H1 (cell line): Measurements from ENCODE around the gene NDUFA12. TPM values are rescaled to one million over a fixed set of nuclear protein-coding genes. Genes with fewer than 3 reads are reported as not detected.

Source experiments
- CTCF ChIA-PET: fragments of 300-600 bp; sonication (Branson Sonifier 250); formaldehyde crosslinking; loops from one replicate; lab custom pipeline; 2021; ENCODE audit not compliant: partially characterized antibody; lab: Charles Lee
- POLR2A ChIA-PET: fragments of 300-600 bp; sonication (Branson Sonifier 250); formaldehyde crosslinking; loops from one replicate; lab custom pipeline; 2021; ENCODE audit warnings: inconsistent platforms; ENCODE audit not compliant: partially characterized antibody; lab: Charles Lee
- DNase-seq, 2 experiments: peaks; one replicate each; pipeline versions ENCODE4 v3.0.0 to v3.0.0-alpha.2; 2010 to 2022; ENCODE audit warnings: low spot score in 2 of 2, low read depth in 1 of 2, mixed read lengths in 1 of 2
- FAIRE-seq: peaks from 2 replicates; lab custom pipeline; 2011; peaks lifted over from hg19 to GRCh38; lab: Jason Lieb, UNC
- H2AFZ ChIP-seq: 2 replicates; pipeline ENCODE4 v1.8.1; 2012; ENCODE audit warnings: low read length, inconsistent platforms
- H2AK5ac ChIP-seq: 2 replicates; pipeline ENCODE4 v1.6.1; 2013; ENCODE audit warnings: low read depth, low read length
- H2BK120ac ChIP-seq: replicated peaks from 2 replicates; pipeline ENCODE3; 2013; ENCODE audit warnings: low read depth, low read length, inconsistent platforms
- H2BK12ac ChIP-seq: 2 replicates; pipeline ENCODE4 v1.6.1; 2013; ENCODE audit warnings: low read depth, low read length
- H2BK15ac ChIP-seq: 2 replicates; pipeline ENCODE4 v1.6.1; 2013; ENCODE audit warnings: low read length
- H2BK20ac ChIP-seq: 2 replicates; pipeline ENCODE4 v1.6.1; 2013; ENCODE audit warnings: low read length
- H2BK5ac ChIP-seq: 2 replicates; pipeline ENCODE4 v1.6.1; 2013; ENCODE audit warnings: low read depth, low read length
- H3K14ac ChIP-seq: 2 replicates; pipeline ENCODE4 v1.6.1; 2013; ENCODE audit warnings: inconsistent platforms; ENCODE audit not compliant: insufficient read length
- H3K18ac ChIP-seq: 2 replicates; pipeline ENCODE4 v1.6.1; 2013; ENCODE audit warnings: low read length; ENCODE audit errors: extremely low read depth
- H3K23ac ChIP-seq: 2 replicates; pipeline ENCODE4 v1.6.1; 2013; ENCODE audit warnings: inconsistent platforms; ENCODE audit not compliant: insufficient read length
- H3K23me2 ChIP-seq: 2 replicates; pipeline ENCODE4 v1.6.1; 2013; ENCODE audit warnings: low read depth, low read length
- H3K27ac ChIP-seq: 2 replicates; pipeline ENCODE4 v1.6.1; 2011; ENCODE audit warnings: low read depth, low read length, inconsistent platforms
- H3K27me3 ChIP-seq, 4 experiments: replicated peaks in 1 of 4; 1 replicate in 1 of 4; 2 replicates in 3 of 4; pipeline versions ENCODE4 v1.6.1 to v1.8.1; 2011 to 2013; ENCODE audit warnings: low read length in 3 of 4, mild to moderate bottlenecking in 3 of 4, inconsistent platforms in 2 of 4, mixed read lengths in 2 of 4, moderate library complexity in 1 of 4; ENCODE audit not compliant: control insufficient read depth in 3 of 4, insufficient read depth in 3 of 4; ENCODE audit errors: extremely low read depth in 1 of 4
- H3K36me3 ChIP-seq, 4 experiments: 2 replicates each; pipeline versions ENCODE4 v1.6.1 to v1.8.1; 2011 to 2013; ENCODE audit warnings: mild to moderate bottlenecking in 4 of 4, low read length in 3 of 4, moderate library complexity in 2 of 4, control low read depth in 1 of 4, inconsistent platforms in 1 of 4; ENCODE audit not compliant: insufficient read depth in 4 of 4, control insufficient read depth in 2 of 4
- H3K4ac ChIP-seq: replicated peaks from 2 replicates; pipeline ENCODE3; 2013; ENCODE audit warnings: low read length, low read depth, mixed read lengths, inconsistent platforms; ENCODE audit not compliant: insufficient read length
- H3K4me1 ChIP-seq, 4 experiments: replicated peaks in 1 of 4; 1 replicate in 1 of 4; 2 replicates in 3 of 4; pipeline versions ENCODE4 v1.6.1 to v1.8.1; 2011 to 2013; ENCODE audit warnings: low read length in 3 of 4, inconsistent platforms in 2 of 4, mixed read lengths in 1 of 4; ENCODE audit not compliant: insufficient read depth in 4 of 4, control insufficient read depth in 3 of 4
- H3K4me2 ChIP-seq, 2 experiments: 2 replicates each; pipeline versions ENCODE4 v1.6.1 to v1.8.1; 2011 to 2013; ENCODE audit warnings: low read depth in 2 of 2, low read length in 2 of 2, control low read depth in 1 of 2, inconsistent platforms in 1 of 2, mild to moderate bottlenecking in 1 of 2; ENCODE audit not compliant: insufficient read depth in 1 of 2
- H3K4me3 ChIP-seq, 4 experiments: fragments of 200-600, 300-600 bp in 1 of 4; sonication (generic), shearing (Covaris generic), sonication (Bioruptor Twin) in 1 of 4; 2 replicates each; pipeline versions ENCODE4 v1.5.1 to v1.8.1; 2011 to 2016; ENCODE audit warnings: low read length in 4 of 4, low read depth in 3 of 4, control low read depth in 2 of 4, inconsistent platforms in 2 of 4, mild to moderate bottlenecking in 2 of 4, mixed read lengths in 1 of 4, moderate library complexity in 1 of 4; ENCODE audit not compliant: insufficient read depth in 2 of 4; ENCODE audit errors: extremely low read depth in 1 of 4
- H3K56ac ChIP-seq: replicated peaks from 2 replicates; pipeline ENCODE3; 2013; ENCODE audit warnings: low read depth, mild to moderate bottlenecking, mixed read lengths, low read length, inconsistent platforms; ENCODE audit not compliant: insufficient read length
- H3K79me1 ChIP-seq: 2 replicates; pipeline ENCODE4 v1.6.1; 2013; ENCODE audit warnings: low read depth, low read length, control low read depth
- H3K79me2 ChIP-seq, 2 experiments: 2 replicates each; pipeline versions ENCODE4 v1.6.1 to v1.8.1; 2012 to 2013; ENCODE audit warnings: low read length in 2 of 2, mild to moderate bottlenecking in 2 of 2, inconsistent platforms in 1 of 2; ENCODE audit not compliant: insufficient read depth in 2 of 2, control insufficient read depth in 1 of 2
- H3K9ac ChIP-seq, 4 experiments: replicated peaks in 1 of 4; 1 replicate in 1 of 4; 2 replicates in 3 of 4; pipeline versions ENCODE4 v1.6.1 to v1.8.1; 2011 to 2013; ENCODE audit warnings: low read depth in 3 of 4, low read length in 3 of 4, control low read depth in 2 of 4, mild to moderate bottlenecking in 2 of 4, moderate library complexity in 2 of 4, inconsistent platforms in 1 of 4; ENCODE audit errors: extremely low read depth in 1 of 4
- H3K9me3 ChIP-seq, 2 experiments: 2 replicates each; pipeline versions ENCODE4 v1.6.1 to v1.8.1; 2012 to 2013; ENCODE audit warnings: mild to moderate bottlenecking in 2 of 2, moderate library complexity in 2 of 2, control low read depth in 1 of 2, inconsistent platforms in 1 of 2, low read depth in 1 of 2, low read length in 1 of 2, mixed read lengths in 1 of 2; ENCODE audit not compliant: insufficient read depth in 2 of 2
- H4K20me1 ChIP-seq, 2 experiments: replicated peaks in 1 of 2; 2 replicates each; pipeline versions ENCODE3 to v1.8.1; 2011 to 2013; ENCODE audit warnings: inconsistent platforms in 2 of 2, low read length in 2 of 2, mild to moderate bottlenecking in 1 of 2; ENCODE audit not compliant: insufficient read depth in 2 of 2, control insufficient read depth in 1 of 2
- H4K5ac ChIP-seq: 2 replicates; pipeline ENCODE4 v1.6.1; 2013; ENCODE audit warnings: low read length, low read depth, mixed read lengths, inconsistent platforms; ENCODE audit not compliant: insufficient read length
- H4K8ac ChIP-seq: 2 replicates; pipeline ENCODE4 v1.8.0; 2013; ENCODE audit warnings: mild to moderate bottlenecking, moderate library complexity, low read length, inconsistent platforms; ENCODE audit not compliant: insufficient read depth; ENCODE audit errors: extremely low read depth
- H4K91ac ChIP-seq: replicated peaks from 2 replicates; pipeline ENCODE3; 2013; ENCODE audit warnings: low read length, mixed read lengths, inconsistent platforms; ENCODE audit not compliant: insufficient read length
- BCL11A ChIP-seq, 2 experiments: IDR thresholded peaks; one replicate each; pipeline ENCODE4 v1.6.1; 2011; ENCODE audit warnings: low read depth in 2 of 2, low read length in 2 of 2, mild to moderate bottlenecking in 2 of 2
- GABPA ChIP-seq: IDR thresholded peaks from 2 replicates; pipeline ENCODE4 v1.6.1; 2011; ENCODE audit warnings: mild to moderate bottlenecking, low read length, moderate library complexity, borderline replicate concordance; ENCODE audit not compliant: insufficient read depth
- KDM1A ChIP-seq: fragments of 200-600, 300-600 bp; sonication (generic); IDR thresholded peaks from 2 replicates; pipeline ENCODE4 v1.7.1; 2016; ENCODE audit warnings: mild to moderate bottlenecking, low read length, borderline replicate concordance
- NANOG ChIP-seq: IDR thresholded peaks from 2 replicates; pipeline ENCODE4 v1.6.1; 2011; ENCODE audit warnings: low read length, low read depth, mild to moderate bottlenecking, inconsistent platforms; ENCODE audit not compliant: insufficient read depth, poor library complexity, severe bottlenecking
- POLR2A ChIP-seq, 2 experiments: IDR thresholded peaks; 1 replicate in 1 of 2; 2 replicates in 1 of 2; pipeline ENCODE4 v1.6.1; 2011; ENCODE audit warnings: low read depth in 2 of 2, low read length in 2 of 2, mild to moderate bottlenecking in 2 of 2; ENCODE audit errors: control extremely low read depth in 1 of 2
- POLR2AphosphoS5 ChIP-seq: IDR thresholded peaks from 2 replicates; pipeline ENCODE4 v1.6.1; 2011; ENCODE audit warnings: low read depth, low read length
- RFX5 ChIP-seq: IDR thresholded peaks from 2 replicates; pipeline ENCODE4 v1.6.1; 2011; ENCODE audit warnings: low read depth, low read length, improper control_type of control experiment, borderline replicate concordance
- SAP30 ChIP-seq: fragments of 300-600 bp; sonication (generic); IDR thresholded peaks from 2 replicates; pipeline ENCODE4 v1.7.1; 2012; ENCODE audit warnings: low read length, moderate library complexity, mild to moderate bottlenecking, inconsistent platforms; ENCODE audit not compliant: insufficient read depth, insufficient replicate concordance
- SRF ChIP-seq: IDR thresholded peaks from 2 replicates; pipeline ENCODE4 v1.6.1; 2011; ENCODE audit warnings: mild to moderate bottlenecking, low read depth, low read length, moderate library complexity
- TAF1 ChIP-seq: IDR thresholded peaks from 2 replicates; pipeline ENCODE4 v1.6.1; 2011; ENCODE audit warnings: mild to moderate bottlenecking, low read depth, low read length
- TCF12 ChIP-seq: IDR thresholded peaks from 2 replicates; pipeline ENCODE4 v1.6.1; 2011; ENCODE audit warnings: low read depth, mild to moderate bottlenecking, low read length
- WGBS, 2 experiments: shearing (Covaris generic) in 1 of 2; methylation state at CpG; one replicate each; pipeline versions ENCODE4 v1.1.6 to v1.1.7; 2013 to 2015; ENCODE audit warnings: low lambda C conversion rate in 2 of 2, mixed read lengths in 2 of 2, inconsistent platforms in 1 of 2, low coverage in 1 of 2, missing lambda C conversion rate in 1 of 2; ENCODE audit not compliant: insufficient replicate concordance in 2 of 2, insufficient coverage in 1 of 2, insufficient read length in 1 of 2; ENCODE audit errors: extremely low coverage in 1 of 2, missing lambda C conversion rate in 1 of 2; 5-methylcytosine and 5-hydroxymethylcytosine counted together
- polyA plus RNA-seq, 7 experiments: library from polyadenylated mRNA; depleted of rRNA in 3 of 7; stranded (reverse) in 5 of 7; unstranded in 2 of 7; fragments of >200 nt in 5 of 7; fragments of 200-250 nt in 2 of 7; gene quantifications; 1 replicate in 5 of 7; 2 replicates in 1 of 7; 4 replicates in 1 of 7; pipeline versions ENCODE4 v1.2.1 to v1.2.3, GENCODE V29; 2011 to 2013; ENCODE audit warnings: missing spikeins in 2 of 7, mixed read lengths in 2 of 7
- total RNA-seq: library from RNA; stranded (reverse); fragmentation: NEBNext Ultra II Directional; extraction: Animal tissue kit (Norgen Biotek cat#: 25700); gene quantifications from 2 replicates; pipeline ENCODE4 v1.2.1, GENCODE V29; 2021

Gene NDUFA12
- total and polyA plus RNA-seq, 2 of the 8 experiments (the other 6 are each of a cell fraction or from before 2014, with no cell fraction given): 98.1 to 157 TPM

GRCh38 chr12:94998326-94998725 is 5.2 kb downstream of the NDUFA12 start:
- Histone ChIP-seq H3K4me2 (no peak overlapping the region), H2AFZ (no peak overlapping the region), H2BK15ac (no peak overlapping the region), H3K36me3 (peaks cover 0 to 7% (median 0%) of the 10 kb centered on the region in 4 experiments; a peak in 2 of 8 replicates), H3K4me3 (no peak overlapping the region), H3K79me2 (peaks cover 0 to 37% of the 10 kb centered on the region in 2 experiments; a peak in 2 of 4 replicates), H3K9me3 (no peaks in the 10 kb centered on the region), H3K23ac (no peak overlapping the region), H4K8ac (no peak overlapping the region), H3K18ac (no peak overlapping the region), H3K56ac (no peak overlapping the region), H3K79me1 (no peaks in the 10 kb centered on the region; the same call in 1 of the 2 replicates), H3K9ac (no peak overlapping the region), H2BK120ac (no peak overlapping the region), H4K91ac (no peak overlapping the region), H4K20me1 (no peaks in the 10 kb centered on the region)
- DNase-seq (no peak), FAIRE-seq (no peak)
- ChIA-PET POLR2A (no interaction called here), CTCF (no interaction called here)
- 71% methylated on average over 4 of the region's 4 CpGs; no CpG with 5 or more reads in 1 of the 2 experiments for WGBS, 2 experiments
- no peak for TF ChIP-seq NANOG
- TF ChIP-seq RFX5: no peak
- no peak for TF ChIP-seq POLR2A (IDR thresholded peaks at IDR 0.05; ENCODE audit: control extremely low read depth in 1 of 2, low read depth in 2 of 2, low read length in 2 of 2)
- no peak for TF ChIP-seq GABPA
- TF ChIP-seq BCL11A (IDR thresholded peaks at IDR 0.05; ENCODE audit: low read depth in 2 of 2, low read length in 2 of 2): no peak
- TF ChIP-seq SRF: no peak
- no peak for TF ChIP-seq POLR2AphosphoS5
- TF ChIP-seq KDM1A: no peak
- no peak for TF ChIP-seq TCF12
- TF ChIP-seq SAP30: no peak
- TF ChIP-seq TAF1: no peak
- TF ChIP-seq, all 59 proteins: peak for 0
- Histone ChIP-seq H2AK5ac (no peak overlapping the region), H3K27me3 (no peaks in the 10 kb centered on the region), H3K14ac (no peak overlapping the region), H2BK5ac (no peak overlapping the region), H2BK20ac (no peak overlapping the region), H3K23me2 (no peaks in the 10 kb centered on the region), H3K4ac (no peak overlapping the region), H3K27ac (no peak overlapping the region), H4K5ac (no peak overlapping the region), H2BK12ac (no peak overlapping the region), H3K4me1 (no peaks in the 10 kb centered on the region)
